ENCODE data around the gene NOTO.

Gene NOTO

GRCh38 chr2:73235315-73236028, 33.1 kb downstream of the NOTO start:
- no peak for DNase-seq

GRCh38 chr2:73237168-73237567, 34.8 kb downstream of the NOTO start:
- DNase-seq = no peak

GRCh38 chr2:73238149-73238548, 35.8 kb downstream of the NOTO start:
- no peak for DNase-seq

GRCh38 chr2:73238976-73239375, 36.6 kb downstream of the NOTO start:
- DNase-seq = no peak

GRCh38 chr2:73239776-73240175, 37.4 kb downstream of the NOTO start:
- DNase-seq = no peak

- DNase-seq = no peak
These were observed 41.7 kb downstream of the NOTO start for GRCh38 chr2:73243884-73244570.

GRCh38 chr2:73244580-73244979, 42.2 kb downstream of the NOTO start:
- DNase-seq = no peak

GRCh38 chr2:73246850-73247249, 44.5 kb downstream of the NOTO start:
- DNase-seq = no peak

- DNase-seq = no peak
These were observed 47.3 kb downstream of the NOTO start for GRCh38 chr2:73249636-73250035.

GRCh38 chr2:73250872-73251846, 48.8 kb downstream of the NOTO start:
- DNase-seq = no peak

GRCh38 chr2:73252238-73253027, 50.1 kb downstream of the NOTO start:
- DNase-seq = no peak

GRCh38 chr2:73253400-73253799, 51.0 kb downstream of the NOTO start:
- no peak for DNase-seq

- no peak for DNase-seq
These were observed 51.5 kb downstream of the NOTO start for GRCh38 chr2:73253901-73254300.

GRCh38 chr2:73254343-73255006, 52.1 kb downstream of the NOTO start:
- DNase-seq = no peak

GRCh38 chr2:73255007-73255644, 52.8 kb downstream of the NOTO start:
- DNase-seq = no peak

GRCh38 chr2:73255907-73256617, 53.7 kb downstream of the NOTO start:
- DNase-seq = no peak

- DNase-seq = no peak
These were observed 54.2 kb downstream of the NOTO start for GRCh38 chr2:73256618-73256922.

GRCh38 chr2:73257021-73257420, 54.6 kb downstream of the NOTO start:
- DNase-seq = no peak

- DNase-seq = no peak
These were observed 55.2 kb downstream of the NOTO start for GRCh38 chr2:73257425-73258125.

GRCh38 chr2:73258186-73258912, 56.0 kb downstream of the NOTO start:
- DNase-seq = no peak
